Keratinocyte (primary cell): ENCODE measurements around the gene TTL. TPM values are rescaled to one million over a fixed set of nuclear protein-coding genes. Genes with fewer than 3 reads are reported as not detected.

Experiments
- DNase-seq: peaks from one replicate; pipeline ENCODE4 v3.0.0-alpha.2; 2011; ENCODE audit warnings: low read depth, missing footprints, low spot score
- FAIRE-seq: peaks from 2 replicates; lab custom pipeline; 2011; peaks lifted over from hg19 to GRCh38; lab: Jason Lieb, UNC
- H2AFZ ChIP-seq: 2 replicates; pipeline ENCODE4 v1.6.0; 2012; ENCODE audit warnings: low read length, control low read depth, inconsistent platforms; ENCODE audit not compliant: control insufficient read depth
- H3K27ac ChIP-seq: 2 replicates; pipeline ENCODE4 v1.5.1; 2011; ENCODE audit warnings: low read length; ENCODE audit not compliant: control insufficient read depth, insufficient read depth
- H3K27me3 ChIP-seq: 3 replicates; pipeline ENCODE4 v1.6.0; 2011; ENCODE audit warnings: low read length; ENCODE audit not compliant: control insufficient read depth, insufficient read depth; ENCODE audit errors: extremely low read depth
- H3K36me3 ChIP-seq, 2 experiments: 2 replicates in 1 of 2; 3 replicates in 1 of 2; pipeline ENCODE4 v1.5.1; 2011; ENCODE audit warnings: low read length in 2 of 2, mild to moderate bottlenecking in 1 of 2; ENCODE audit not compliant: control insufficient read depth in 2 of 2, insufficient read depth in 2 of 2; ENCODE audit errors: extremely low read depth in 1 of 2
- H3K4me1 ChIP-seq: 3 replicates; pipeline ENCODE4 v1.5.1; 2011; ENCODE audit warnings: low read length; ENCODE audit not compliant: control insufficient read depth, insufficient read depth; ENCODE audit errors: extremely low read depth
- H3K4me2 ChIP-seq: 3 replicates; pipeline ENCODE4 v1.6.0; 2011; ENCODE audit warnings: low read depth, low read length; ENCODE audit not compliant: control insufficient read depth, insufficient read depth; ENCODE audit errors: extremely low read depth
- H3K4me3 ChIP-seq, 3 experiments: fragments of 200-600 bp in 1 of 3; sonication (generic) in 1 of 3; 2 replicates in 2 of 3; 3 replicates in 1 of 3; pipeline ENCODE4 v1.5.1; 2011 to 2016; ENCODE audit warnings: low read length in 3 of 3, mild to moderate bottlenecking in 3 of 3, control low read depth in 2 of 3, inconsistent platforms in 1 of 3, low read depth in 1 of 3, mixed read lengths in 1 of 3, mixed run types in 1 of 3, moderate library complexity in 1 of 3; ENCODE audit not compliant: control insufficient read depth in 2 of 3, insufficient read depth in 2 of 3; ENCODE audit errors: extremely low read depth in 1 of 3
- H3K79me2 ChIP-seq: 2 replicates; pipeline ENCODE4 v1.6.0; 2012; ENCODE audit warnings: low read length; ENCODE audit not compliant: control insufficient read depth, insufficient read depth
- H3K9ac ChIP-seq: 3 replicates; pipeline ENCODE4 v1.6.0; 2011; ENCODE audit warnings: low read length; ENCODE audit not compliant: control insufficient read depth, insufficient read depth; ENCODE audit errors: extremely low read depth
- H3K9me1 ChIP-seq: 3 replicates; pipeline ENCODE4 v1.6.0; 2011; ENCODE audit warnings: low read length; ENCODE audit not compliant: control insufficient read depth, insufficient read depth; ENCODE audit errors: extremely low read depth
- H3K9me3 ChIP-seq: 2 replicates; pipeline ENCODE4 v1.5.1; 2012; ENCODE audit warnings: low read depth, low read length; ENCODE audit not compliant: control insufficient read depth
- H4K20me1 ChIP-seq: 3 replicates; pipeline ENCODE4 v1.6.0; 2011; ENCODE audit warnings: low read length; ENCODE audit not compliant: control insufficient read depth, insufficient read depth; ENCODE audit errors: extremely low read depth
- CTCF ChIP-seq, 3 experiments: IDR thresholded peaks in 1 of 3; conservative IDR thresholded peaks in 1 of 3; optimal IDR thresholded peaks in 1 of 3; 2 replicates in 2 of 3; 3 replicates in 1 of 3; pipeline versions ENCODE3 to v1.5.1; 2011; ENCODE audit warnings: low read length in 3 of 3, mild to moderate bottlenecking in 3 of 3, moderate library complexity in 2 of 3, control low read depth in 1 of 3, inconsistent platforms in 1 of 3; ENCODE audit not compliant: insufficient read depth in 2 of 3; ENCODE audit errors: extremely low read depth in 1 of 3
- EZH2 ChIP-seq: IDR thresholded peaks from one replicate; pipeline ENCODE4 v1.6.1; 2012; ENCODE audit warnings: inconsistent platforms, mild to moderate bottlenecking, low read length, moderate library complexity
- dilution Hi-C: fragments of 300-500 bp; cut with MboI; formaldehyde crosslinking; loops from one replicate; pipeline ENCODE4 v1.7.0; 2020; ENCODE audit warnings: low sequenced_read_pairs; ENCODE audit not compliant: extremely low pct_ligation_motif_present
- polyA plus RNA-seq, 5 experiments: library from polyadenylated mRNA; depleted of rRNA in 3 of 5; stranded (reverse) in 3 of 5; stranded (forward) in 1 of 5; unstranded in 1 of 5; fragments of >200 nt; gene quantifications; 1 replicate in 1 of 5; 2 replicates in 3 of 5; 3 replicates in 1 of 5; pipeline versions ENCODE4 v1.2.1 to v1.2.3, GENCODE V29; 2011 to 2012; ENCODE audit warnings: missing spikeins in 2 of 5, low read depth in 1 of 5, low replicate concordance in 1 of 5

TTL gene
- polyA plus RNA-seq, 1 donor (not counting 4 experiments of a cell fraction or from before 2014, with no cell fraction given) = 37.9 TPM

DNA sequence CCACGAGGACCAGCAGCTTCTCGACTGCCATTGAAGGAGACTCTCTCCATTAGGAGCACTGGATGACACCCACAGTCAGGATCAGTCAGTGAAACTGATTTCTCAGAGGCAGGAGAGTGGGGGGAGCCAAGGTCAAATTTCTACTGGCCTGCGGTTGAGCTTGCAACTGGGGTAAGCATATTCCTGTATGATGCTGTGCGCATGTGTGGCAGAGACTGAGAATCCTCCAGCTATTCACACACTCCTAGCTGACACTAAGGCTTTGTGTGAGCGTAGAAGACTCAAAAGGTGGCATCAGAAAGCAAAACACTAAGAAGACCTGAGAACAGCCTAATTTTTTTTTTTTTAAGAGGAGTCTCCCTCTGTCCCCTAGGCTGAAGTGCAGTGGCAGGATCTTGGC is 19.8 kb upstream of the TTL start:
- Histone ChIP-seq H3K36me3 (no peaks in the 10 kb centered on the region), H3K9me1 (no peaks in the 10 kb centered on the region), H3K27me3 (peaks cover 3% of the 10 kb centered on the region), H3K9me3 (no peaks in the 10 kb centered on the region), H3K4me2 (no peak overlapping the region), H2AFZ (no peak overlapping the region), H3K79me2 (no peaks in the 10 kb centered on the region), H3K4me1 (no peaks in the 10 kb centered on the region), H3K9ac (no peak overlapping the region), H4K20me1 (no peaks in the 10 kb centered on the region), H3K4me3 (no peak overlapping the region), H3K27ac (no peak overlapping the region)
- DNase-seq (no peak), FAIRE-seq (no peak)
- TF ChIP-seq CTCF (optimal IDR thresholded peaks at IDR 0.05 in 1 of 3, IDR thresholded peaks at IDR 0.05 in 1 of 3, conservative IDR thresholded peaks at IDR 0.05 in 1 of 3; ENCODE audit: extremely low read depth in 1 of 3, insufficient read depth in 2 of 3, low read length in 3 of 3) (no peak), EZH2 (no peak)
- dilution Hi-C loops = no loop called here

DNA sequence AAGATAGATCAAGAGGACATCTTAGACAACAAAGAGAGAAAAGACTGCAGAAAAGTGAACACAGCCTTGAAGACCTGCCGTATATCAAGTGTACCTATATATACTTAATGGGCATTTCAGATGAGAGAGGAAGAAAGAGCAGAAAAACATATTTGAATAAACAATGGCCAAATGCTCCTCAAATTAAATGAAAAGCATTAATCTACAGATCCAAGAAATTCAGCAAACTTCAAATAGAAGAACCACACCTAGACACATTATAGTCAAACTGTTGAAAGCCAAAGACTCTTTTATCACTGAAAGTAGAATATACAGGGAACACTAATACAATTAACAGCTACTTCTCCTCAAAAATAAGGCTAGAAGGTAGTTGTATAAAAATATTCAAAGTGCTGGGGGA is 18.7 kb upstream of the TTL start:
- no peak overlapping the region for H3K27ac ChIP-seq
- no peak overlapping the region for H3K4me2 ChIP-seq
- H3K4me3 ChIP-seq = no peak overlapping the region
- H4K20me1 ChIP-seq = no peaks in the 10 kb centered on the region
- DNase-seq (no peak), FAIRE-seq (no peak)
- dilution Hi-C loops = no loop called here
- H3K9me1 ChIP-seq = no peaks in the 10 kb centered on the region
- H3K36me3 ChIP-seq = no peaks in the 10 kb centered on the region
- H3K27me3 ChIP-seq = peaks cover 3% of the 10 kb centered on the region
- H3K79me2 ChIP-seq = no peaks in the 10 kb centered on the region
- no peaks in the 10 kb centered on the region for H3K9me3 ChIP-seq
- no peak for TF ChIP-seq CTCF (optimal IDR thresholded peaks at IDR 0.05 in 1 of 3, IDR thresholded peaks at IDR 0.05 in 1 of 3, conservative IDR thresholded peaks at IDR 0.05 in 1 of 3; ENCODE audit: extremely low read depth in 1 of 3, insufficient read depth in 2 of 3, low read length in 3 of 3)
- TF ChIP-seq EZH2 = no peak
- H2AFZ ChIP-seq = no peak overlapping the region
- no peaks in the 10 kb centered on the region for H3K4me1 ChIP-seq
- no peak overlapping the region for H3K9ac ChIP-seq
